PFSK-1 (cell line): ENCODE results near the gene TMEM270.

ENCODE experiments used
- FOXP2 ChIP-seq: optimal IDR thresholded peaks from 2 replicates; pipeline ENCODE3; 2011; ENCODE audit warnings: borderline replicate concordance, control low read depth, inconsistent platforms; ENCODE audit not compliant: insufficient read depth; ENCODE audit errors: extremely low read length, extremely low read depth
- POLR2AphosphoS5 ChIP-seq: IDR thresholded peaks from 2 replicates; pipeline ENCODE4 v1.6.1; 2012; ENCODE audit warnings: low read depth, mild to moderate bottlenecking, control low read depth, low read length, moderate library complexity
- SIN3A ChIP-seq: IDR thresholded peaks from 2 replicates; pipeline ENCODE4 v1.6.1; 2012; ENCODE audit warnings: mild to moderate bottlenecking, low read length, moderate library complexity, borderline replicate concordance; ENCODE audit not compliant: insufficient read depth

DNA sequence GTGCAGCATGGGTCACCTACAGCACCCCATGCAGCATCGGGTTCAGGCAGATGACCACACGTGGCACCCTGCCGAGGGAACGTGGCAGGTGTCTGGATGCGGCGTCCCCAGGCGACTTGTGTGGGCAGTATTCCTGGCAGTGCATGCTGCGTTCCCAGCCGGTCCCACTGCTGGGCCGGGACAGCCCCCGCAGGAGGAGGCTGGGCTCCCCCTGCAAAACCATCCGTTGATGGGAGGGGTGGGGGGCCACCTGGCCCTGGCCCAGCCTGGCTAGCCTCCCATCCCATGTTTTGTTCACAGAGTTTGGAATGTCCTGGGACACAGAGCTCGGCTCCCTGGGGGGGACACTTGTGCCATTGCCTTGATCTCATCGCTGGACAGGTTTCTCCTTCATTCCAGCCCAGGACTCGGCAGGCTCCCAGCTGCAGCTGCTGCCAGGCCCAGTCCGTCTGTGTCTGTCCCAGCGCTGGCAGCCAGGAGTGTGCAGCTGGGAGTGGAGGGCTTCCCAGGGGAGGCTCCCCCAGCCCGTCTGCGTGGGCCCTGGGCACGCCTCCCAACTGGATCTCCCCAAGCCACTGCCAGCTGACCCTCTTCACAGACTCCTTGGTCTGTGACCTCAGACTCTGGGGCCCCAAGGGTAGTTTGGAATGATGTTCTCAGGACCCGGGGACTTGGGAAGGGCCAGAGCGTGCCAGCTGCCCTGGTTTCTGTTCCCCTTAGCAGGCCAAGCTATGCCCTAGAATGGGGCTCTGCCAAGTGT, 32.6 kb downstream of the TMEM270 start:
- no peak for TF ChIP-seq FOXP2
- TF ChIP-seq SIN3A: no peak
- TF ChIP-seq POLR2AphosphoS5: no peak
